Measurements from ENCODE around the gene PLVAP. TPM values are rescaled to one million over a fixed set of nuclear protein-coding genes. Genes with fewer than 3 reads are reported as not detected.

The PLVAP gene
- total and polyA plus RNA-seq, 2 donors from 2014 or later: 148 to 195 TPM

DNA sequence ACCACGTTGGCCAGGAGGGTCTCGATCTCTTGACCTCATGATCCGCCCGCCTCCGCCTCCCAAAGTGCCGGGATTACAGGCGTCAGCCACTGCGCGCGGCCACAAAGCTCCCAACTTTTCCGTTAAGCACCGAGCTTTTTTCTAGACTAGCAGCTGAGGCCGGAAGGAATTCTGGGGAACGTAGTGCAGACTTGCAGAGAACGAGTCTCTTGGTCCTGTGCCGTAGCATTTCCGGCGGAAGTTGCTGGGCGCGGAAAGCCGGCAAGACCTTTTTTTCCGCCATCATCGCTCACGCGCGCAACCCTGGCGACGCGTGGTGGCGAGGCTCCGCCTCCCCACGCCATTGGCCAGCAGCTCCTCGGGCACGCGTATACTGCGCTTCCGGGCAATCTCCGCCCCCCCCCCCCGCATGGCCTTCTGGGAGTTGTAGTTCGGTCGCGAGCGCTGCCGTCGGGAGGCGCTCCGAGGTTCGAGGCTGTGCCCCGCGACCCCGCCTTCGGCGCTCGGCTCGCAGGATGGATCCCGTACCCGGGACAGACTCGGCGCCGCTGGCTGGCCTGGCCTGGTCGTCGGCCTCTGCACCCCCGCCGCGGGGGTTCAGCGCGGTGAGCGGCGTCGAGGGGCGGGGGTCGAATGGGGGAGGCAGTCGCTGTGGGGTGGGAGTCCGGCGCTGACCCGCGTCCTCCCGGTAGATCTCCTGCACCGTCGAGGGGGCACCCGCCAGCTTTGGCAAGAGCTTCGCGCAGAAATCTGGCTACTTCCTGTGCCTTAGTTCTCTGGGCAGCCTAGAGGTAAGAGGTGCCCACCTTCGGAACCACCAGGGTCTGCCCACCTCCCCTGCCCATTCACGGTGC lies 42.7 kb upstream of the PLVAP start, which contains the start of gene MVB12A:
Gene MVB12A, plus strand, starts transcription at position 427 of the 854 bp plus-strand sequence. Its CDS starts 89 bp downstream, at position 516.
- TF ChIP-seq, protein P1, sequence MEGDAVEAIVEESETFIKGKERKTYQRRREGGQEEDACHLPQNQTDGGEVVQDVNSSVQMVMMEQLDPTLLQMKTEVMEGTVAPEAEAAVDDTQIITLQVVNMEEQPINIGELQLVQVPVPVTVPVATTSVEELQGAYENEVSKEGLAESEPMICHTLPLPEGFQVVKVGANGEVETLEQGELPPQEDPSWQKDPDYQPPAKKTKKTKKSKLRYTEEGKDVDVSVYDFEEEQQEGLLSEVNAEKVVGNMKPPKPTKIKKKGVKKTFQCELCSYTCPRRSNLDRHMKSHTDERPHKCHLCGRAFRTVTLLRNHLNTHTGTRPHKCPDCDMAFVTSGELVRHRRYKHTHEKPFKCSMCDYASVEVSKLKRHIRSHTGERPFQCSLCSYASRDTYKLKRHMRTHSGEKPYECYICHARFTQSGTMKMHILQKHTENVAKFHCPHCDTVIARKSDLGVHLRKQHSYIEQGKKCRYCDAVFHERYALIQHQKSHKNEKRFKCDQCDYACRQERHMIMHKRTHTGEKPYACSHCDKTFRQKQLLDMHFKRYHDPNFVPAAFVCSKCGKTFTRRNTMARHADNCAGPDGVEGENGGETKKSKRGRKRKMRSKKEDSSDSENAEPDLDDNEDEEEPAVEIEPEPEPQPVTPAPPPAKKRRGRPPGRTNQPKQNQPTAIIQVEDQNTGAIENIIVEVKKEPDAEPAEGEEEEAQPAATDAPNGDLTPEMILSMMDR (IDR thresholded peaks at IDR 0.05; ENCODE audit: borderline replicate concordance, extremely low read depth, insufficient read depth): peak; percentile 9

DNA sequence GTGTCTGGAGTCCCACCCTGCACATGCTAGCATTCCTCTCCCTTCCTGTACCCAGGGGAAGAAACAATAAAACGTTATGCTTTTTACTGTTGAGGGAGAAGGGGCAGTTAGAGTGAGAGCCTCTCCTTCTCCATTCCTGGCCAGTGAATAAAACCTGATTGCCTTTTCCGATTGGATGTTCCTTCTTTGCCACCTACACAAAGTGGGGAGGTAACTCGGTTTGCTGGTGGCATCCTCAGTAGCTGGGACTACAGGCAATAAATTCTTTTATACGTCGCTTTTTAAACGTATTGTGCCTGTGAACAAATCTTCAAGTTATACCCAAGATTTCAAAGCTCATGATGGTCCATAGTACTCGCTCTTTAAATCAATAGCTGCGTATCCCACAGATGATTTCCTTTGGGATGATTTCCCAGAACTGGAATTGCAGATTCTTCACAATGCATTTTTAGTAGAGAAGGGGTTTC lies 42.0 kb upstream of the PLVAP start:
- H3K9me3 ChIP-seq (ENCODE audit: control insufficient read depth in 2 of 3, insufficient read depth in 1 of 3, low read length in 3 of 3): no peaks in the 10 kb centered on the region
- H3K36me3 ChIP-seq (ENCODE audit: control insufficient read depth in 2 of 3, insufficient read depth in 3 of 3, low read length in 3 of 3): no peaks in the 10 kb centered on the region
- intact Hi-C loops (cut with DNase I): no loop called here
- TF ChIP-seq, protein P1 (IDR thresholded peaks at IDR 0.05; ENCODE audit: borderline replicate concordance, extremely low read depth, insufficient read depth): no peak
- no peak for FAIRE-seq
- H3K9ac ChIP-seq (ENCODE audit: low read length in 3 of 3): peak overlapping the region; percentile 2 to 44 (median 8)
- H3K4me3 ChIP-seq (ENCODE audit: low read length in 3 of 3): peak overlapping the region; percentile 60 to 67 (median 67)
- H3K27me3 ChIP-seq (ENCODE audit: control insufficient read depth, insufficient read depth, low read length): no peaks in the 10 kb centered on the region
- H3K4me1 ChIP-seq (ENCODE audit: control insufficient read depth in 2 of 3, insufficient read depth in 2 of 3, low read depth in 1 of 3, low read length in 3 of 3): peaks cover 0 to 10% (median 3%) of the 10 kb centered on the region in 3 donors
- DNase-seq: no peak
- H3K27ac ChIP-seq (ENCODE audit: low read depth in 2 of 2, low read length in 2 of 2): peak overlapping the region; percentile 26 to 59

More for the DNA sequence above, 42.7 kb upstream of the PLVAP start, which contains the start of gene MVB12A:
- H3K4me1 ChIP-seq (ENCODE audit: control insufficient read depth in 2 of 3, insufficient read depth in 2 of 3, low read depth in 1 of 3, low read length in 3 of 3): peaks cover 0 to 10% (median 3%) of the 10 kb centered on the region in 3 donors
- DNase-seq (peak; percentile 99 to 100 (median 99)), FAIRE-seq (peak; percentile 63)
- intact Hi-C loops (cut with DNase I): no loop called here
- H3K9me3 ChIP-seq (ENCODE audit: control insufficient read depth in 2 of 3, insufficient read depth in 1 of 3, low read length in 3 of 3): no peaks in the 10 kb centered on the region
- H3K36me3 ChIP-seq (ENCODE audit: control insufficient read depth in 2 of 3, insufficient read depth in 3 of 3, low read length in 3 of 3): no peaks in the 10 kb centered on the region
- H3K27ac ChIP-seq (ENCODE audit: low read depth in 2 of 2, low read length in 2 of 2): peak within 1 kb of the TSS; percentile 59 to 63
- H3K27me3 ChIP-seq (ENCODE audit: control insufficient read depth, insufficient read depth, low read length): no peaks in the 10 kb centered on the region
- peak within 1 kb of the TSS; percentile 73 to 85 (median 84) for H3K4me3 ChIP-seq (ENCODE audit: low read length in 3 of 3)
- peak within 1 kb of the TSS; percentile 29 to 71 (median 44) for H3K9ac ChIP-seq (ENCODE audit: low read length in 3 of 3)

DNA sequence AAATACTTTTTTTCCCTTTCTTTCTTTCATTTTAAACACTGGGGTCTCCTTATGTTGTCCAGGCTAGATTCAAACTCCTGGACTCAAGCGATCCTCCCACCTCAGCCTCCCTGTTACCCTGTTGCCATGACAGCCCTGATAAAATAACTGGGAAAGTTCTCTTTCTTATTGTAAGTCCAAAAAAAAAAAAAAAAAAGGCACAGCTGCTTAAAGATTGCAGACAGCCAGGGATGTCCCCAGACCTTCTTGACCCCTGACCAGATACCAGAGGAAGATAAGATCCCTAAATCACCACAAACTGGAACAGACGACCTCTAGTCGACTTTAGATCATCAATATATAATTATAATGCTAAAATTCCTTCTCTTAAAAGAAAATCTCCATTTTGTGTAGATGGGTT lies 41.6 kb upstream of the PLVAP start:
- Histone ChIP-seq H3K27me3 (ENCODE audit: control insufficient read depth, insufficient read depth, low read length) (no peaks in the 10 kb centered on the region), H3K36me3 (ENCODE audit: control insufficient read depth in 2 of 3, insufficient read depth in 3 of 3, low read length in 3 of 3) (no peaks in the 10 kb centered on the region), H3K4me3 (ENCODE audit: low read length in 3 of 3) (peak overlapping the region in 1 of 3 donors; percentile 67), H3K4me1 (ENCODE audit: control insufficient read depth in 2 of 3, insufficient read depth in 2 of 3, low read depth in 1 of 3, low read length in 3 of 3) (peaks cover 0 to 10% (median 3%) of the 10 kb centered on the region in 3 donors), H3K27ac (ENCODE audit: low read depth in 2 of 2, low read length in 2 of 2) (peak overlapping the region in 1 of 2 donors; percentile 59), H3K9me3 (ENCODE audit: control insufficient read depth in 2 of 3, insufficient read depth in 1 of 3, low read length in 3 of 3) (no peaks in the 10 kb centered on the region), H3K9ac (ENCODE audit: low read length in 3 of 3) (no peak overlapping the region)
- DNase-seq (no peak), FAIRE-seq (no peak)
- intact Hi-C loops (cut with DNase I): no loop called here
- TF ChIP-seq, protein P1 (IDR thresholded peaks at IDR 0.05; ENCODE audit: borderline replicate concordance, extremely low read depth, insufficient read depth): no peak

Measured in kidney (tissue), 14 donors.